Neural progenitor cell (in vitro differentiated cells): ENCODE measurements around the gene GOLGA8A.

ENCODE experiments used
- CTCF ChIP-seq: fragments of 200-600 bp; sonication (generic); IDR thresholded peaks from 2 replicates; pipeline ENCODE4 v1.5.1; 2017; ENCODE audit warnings: antibody characterized with exemption, mild to moderate bottlenecking
- EZH2 ChIP-seq: fragments of 200-600 bp; sonication (generic); IDR thresholded peaks from 2 replicates; pipeline ENCODE4 v1.6.1; 2017; ENCODE audit warnings: antibody characterized with exemption, mild to moderate bottlenecking, moderate library complexity
- EZH2phosphoT487 ChIP-seq: fragments of 200-600 bp; sonication (generic); IDR thresholded peaks from 2 replicates; pipeline ENCODE4 v1.6.1; 2017; ENCODE audit warnings: antibody characterized with exemption

GRCh38 chr15:34461730-34462129 is 24.1 kb upstream of the GOLGA8A start:
- no peak for TF ChIP-seq CTCF
- TF ChIP-seq EZH2phosphoT487, result no peak
- no peak for TF ChIP-seq EZH2
